ENCODE measurements around the gene ZNF786. TPM values are rescaled to one million over a fixed set of nuclear protein-coding genes. Genes with fewer than 3 reads are reported as not detected.

The ZNF786 gene
- total RNA-seq, 1 donor from 2014 or later, result 16.2 TPM

DNA sequence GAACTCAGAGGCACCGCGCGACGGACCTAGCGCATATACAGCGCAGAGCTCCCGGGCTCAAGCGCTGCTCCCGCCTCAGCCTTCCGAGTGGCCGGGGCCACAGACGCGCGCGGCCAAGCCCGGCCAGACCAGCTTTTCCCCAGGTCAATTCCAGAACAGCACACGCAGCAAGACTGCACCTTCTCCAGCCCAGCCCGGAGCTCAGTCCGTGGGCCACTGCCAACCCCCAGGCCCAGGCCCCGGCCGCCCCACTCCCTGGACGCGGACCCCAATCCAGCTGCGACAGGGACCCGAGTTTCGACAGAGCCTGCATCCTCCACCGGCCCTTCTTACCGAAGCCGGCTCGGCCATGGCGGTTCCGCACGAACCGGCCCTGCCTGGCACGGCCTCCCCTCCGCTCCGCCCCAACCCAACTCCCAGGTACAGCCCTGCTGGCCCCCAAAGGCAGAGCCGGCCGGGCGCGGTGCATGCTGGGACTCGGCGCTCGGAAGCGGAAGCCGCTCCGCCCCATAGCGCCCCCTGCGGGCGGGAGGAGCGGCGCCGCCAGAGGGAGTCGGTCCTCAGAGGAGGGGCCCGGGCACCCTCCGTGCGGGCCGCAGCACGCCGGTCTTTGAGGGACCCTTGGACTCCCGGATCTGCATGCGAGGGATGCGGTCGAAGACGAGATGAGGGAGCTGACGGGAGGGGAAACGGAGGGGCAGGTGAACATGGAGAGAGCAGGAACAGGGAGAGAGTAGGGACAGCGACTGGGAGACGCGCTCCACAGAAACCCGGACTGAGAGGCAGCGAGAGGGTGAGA is 35.5 kb upstream of the ZNF786 start, which contains the start of gene ZNF425:
TSS of gene ZNF425 (minus strand) at position 462 of the 799 bp plus-strand sequence. CDS start at position 351, 111 bp downstream.
- peak; percentile 90 for DNase-seq (ENCODE audit: low read depth, low spot score)
- Mint-ChIP-seq H3K9me3 (peaks cover 6% of the 10 kb centered on the region), H3K27ac (ENCODE audit: unreplicated experiment) (peak within 1 kb of the TSS; percentile 99), H3K4me3 (peak within 1 kb of the TSS; percentile 95), H3K4me1 (peaks cover 30% of the 10 kb centered on the region), H3K36me3 (ENCODE audit: low read depth) (peaks cover 18% of the 10 kb centered on the region), H3K27me3 (ENCODE audit: low read depth) (no peaks in the 10 kb centered on the region)
- TF ChIP-seq, protein P1, sequence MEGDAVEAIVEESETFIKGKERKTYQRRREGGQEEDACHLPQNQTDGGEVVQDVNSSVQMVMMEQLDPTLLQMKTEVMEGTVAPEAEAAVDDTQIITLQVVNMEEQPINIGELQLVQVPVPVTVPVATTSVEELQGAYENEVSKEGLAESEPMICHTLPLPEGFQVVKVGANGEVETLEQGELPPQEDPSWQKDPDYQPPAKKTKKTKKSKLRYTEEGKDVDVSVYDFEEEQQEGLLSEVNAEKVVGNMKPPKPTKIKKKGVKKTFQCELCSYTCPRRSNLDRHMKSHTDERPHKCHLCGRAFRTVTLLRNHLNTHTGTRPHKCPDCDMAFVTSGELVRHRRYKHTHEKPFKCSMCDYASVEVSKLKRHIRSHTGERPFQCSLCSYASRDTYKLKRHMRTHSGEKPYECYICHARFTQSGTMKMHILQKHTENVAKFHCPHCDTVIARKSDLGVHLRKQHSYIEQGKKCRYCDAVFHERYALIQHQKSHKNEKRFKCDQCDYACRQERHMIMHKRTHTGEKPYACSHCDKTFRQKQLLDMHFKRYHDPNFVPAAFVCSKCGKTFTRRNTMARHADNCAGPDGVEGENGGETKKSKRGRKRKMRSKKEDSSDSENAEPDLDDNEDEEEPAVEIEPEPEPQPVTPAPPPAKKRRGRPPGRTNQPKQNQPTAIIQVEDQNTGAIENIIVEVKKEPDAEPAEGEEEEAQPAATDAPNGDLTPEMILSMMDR (conservative IDR thresholded peaks at IDR 0.05), result peak; percentile 94

- Mint-ChIP-seq H3K27ac (ENCODE audit: unreplicated experiment) (peak overlapping the region; percentile 97), H3K4me1 (peaks cover 30% of the 10 kb centered on the region), H3K4me3 (peak overlapping the region; percentile 94), H3K9me3 (peaks cover 2% of the 10 kb centered on the region), H3K36me3 (ENCODE audit: low read depth) (peaks cover 11% of the 10 kb centered on the region), H3K27me3 (ENCODE audit: low read depth) (no peaks in the 10 kb centered on the region)
- DNase-seq (ENCODE audit: low read depth, low spot score), result no peak
- TF ChIP-seq, protein P1 (conservative IDR thresholded peaks at IDR 0.05), result no peak
These were observed 34.8 kb upstream of the ZNF786 start for GRCh38 chr7:149125189-149125862.

GRCh38 chr7:149109969-149110368 is 19.5 kb upstream of the ZNF786 start:
- no peak for DNase-seq (ENCODE audit: low read depth, low spot score)
- no peak overlapping the region for H3K4me3 Mint-ChIP-seq
- no peaks in the 10 kb centered on the region for H3K27me3 Mint-ChIP-seq (ENCODE audit: low read depth)
- no peaks in the 10 kb centered on the region for H3K9me3 Mint-ChIP-seq
- H3K4me1 Mint-ChIP-seq, result no peaks in the 10 kb centered on the region
- TF ChIP-seq, protein P1 (conservative IDR thresholded peaks at IDR 0.05), result no peak
- H3K27ac Mint-ChIP-seq (ENCODE audit: unreplicated experiment), result no peak overlapping the region
- H3K36me3 Mint-ChIP-seq (ENCODE audit: low read depth), result peaks cover 2% of the 10 kb centered on the region

GRCh38 chr7:149104749-149105148 is 14.2 kb upstream of the ZNF786 start:
- Mint-ChIP-seq H3K27me3 (ENCODE audit: low read depth) (no peaks in the 10 kb centered on the region), H3K27ac (ENCODE audit: unreplicated experiment) (no peak overlapping the region), H3K4me1 (no peaks in the 10 kb centered on the region), H3K4me3 (no peak overlapping the region), H3K9me3 (no peaks in the 10 kb centered on the region), H3K36me3 (ENCODE audit: low read depth) (no peaks in the 10 kb centered on the region)
- TF ChIP-seq, protein P1 (conservative IDR thresholded peaks at IDR 0.05), result no peak
- no peak for DNase-seq (ENCODE audit: low read depth, low spot score)

DNA sequence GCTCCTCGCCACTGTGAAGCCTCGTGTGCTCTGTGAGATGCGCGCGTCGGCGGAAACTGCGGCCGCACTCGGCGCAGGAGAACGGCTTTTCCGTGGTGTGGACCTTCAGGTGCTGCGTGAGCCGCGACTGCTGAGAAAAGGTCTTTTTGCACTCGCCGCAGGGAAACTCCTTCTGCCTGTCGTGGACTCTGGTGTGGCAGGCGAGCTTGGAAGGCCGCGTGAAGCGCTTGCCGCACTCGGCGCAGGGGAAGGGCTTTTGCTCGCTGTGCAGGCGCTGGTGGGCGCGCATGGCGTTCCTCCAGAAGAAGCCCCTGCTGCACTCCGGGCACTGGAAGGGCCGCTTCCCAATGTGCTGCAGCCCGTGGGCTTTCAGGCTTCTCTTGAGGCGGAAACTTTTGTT is 13.7 kb upstream of the ZNF786 start:
- Mint-ChIP-seq H3K27me3 (ENCODE audit: low read depth) (no peaks in the 10 kb centered on the region), H3K4me3 (no peak overlapping the region), H3K27ac (ENCODE audit: unreplicated experiment) (no peak overlapping the region), H3K9me3 (no peaks in the 10 kb centered on the region), H3K4me1 (no peaks in the 10 kb centered on the region), H3K36me3 (ENCODE audit: low read depth) (no peaks in the 10 kb centered on the region)
- DNase-seq (ENCODE audit: low read depth, low spot score), result no peak
- TF ChIP-seq, protein P1 (conservative IDR thresholded peaks at IDR 0.05), result no peak

Data from neural crest cell (in vitro differentiated cells).